NCI-H1417 (cell line): Measurements from ENCODE around the gene FAM227B.

ENCODE experiments used
- DNase-seq, 3 experiments: peaks; one replicate each; lab custom pipeline; 2025; lab: John Stamatoyannopoulos, UW

The FAM227B gene

DNA sequence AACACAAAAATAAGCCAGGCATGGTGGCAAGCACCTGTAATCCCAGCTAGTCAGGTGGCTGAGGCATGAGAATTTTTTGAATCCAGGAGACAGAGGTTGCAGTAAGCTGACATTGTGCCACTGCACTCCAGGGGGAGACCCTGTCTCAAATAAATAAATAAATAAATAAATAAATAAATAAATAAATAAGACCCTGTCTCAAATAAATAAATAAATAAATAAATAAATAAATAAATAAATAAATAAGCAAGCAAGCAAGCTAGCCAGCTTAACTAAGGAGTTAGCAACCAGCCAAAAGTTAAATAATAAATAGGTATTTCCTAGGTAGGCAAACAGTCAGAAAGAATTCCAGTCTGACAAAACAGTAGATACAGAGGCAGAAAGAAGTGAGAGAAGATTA lies 326.7 kb downstream of the FAM227B start:
- DNase-seq, result no peak

DNA sequence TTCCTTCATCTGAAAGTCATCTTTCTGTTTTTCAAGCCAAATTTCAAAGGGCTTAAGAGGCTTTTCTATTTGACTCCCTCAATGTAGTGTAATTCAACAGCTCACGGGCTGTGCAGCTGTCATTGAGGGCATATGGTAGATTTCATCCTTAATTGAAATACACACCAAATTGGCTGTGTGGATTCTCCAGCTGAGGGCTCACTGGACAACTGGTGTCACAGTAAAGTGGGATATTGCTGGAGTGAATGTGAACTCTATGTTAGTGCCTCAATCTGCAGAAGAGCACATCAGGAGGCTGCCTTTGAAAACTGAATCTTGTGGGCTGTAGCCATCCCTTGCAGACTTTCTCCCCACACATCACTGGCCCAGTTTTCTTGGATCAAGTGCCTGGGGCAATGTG lies 330.4 kb downstream of the FAM227B start:
- no peak for DNase-seq

DNA sequence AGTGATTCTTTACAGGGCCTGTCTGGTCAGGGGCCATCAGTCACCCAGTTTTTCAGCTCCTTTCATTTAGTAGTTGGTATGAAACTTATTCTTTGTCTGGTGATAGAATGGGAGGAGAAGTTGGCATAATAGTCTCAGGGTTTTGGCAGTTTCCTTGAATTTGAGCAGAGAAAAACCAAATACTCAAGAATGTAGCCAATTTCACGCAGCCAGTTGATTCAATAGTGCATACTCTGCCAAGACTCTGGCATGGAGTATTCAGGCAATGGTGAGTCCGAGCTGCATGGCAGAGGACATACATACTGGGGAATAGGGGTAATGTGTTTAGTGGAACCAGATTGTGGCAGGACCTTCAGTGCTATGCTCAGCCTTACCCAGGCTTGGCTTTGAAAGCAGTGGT lies 332.2 kb downstream of the FAM227B start:
- DNase-seq, result no peak

DNA sequence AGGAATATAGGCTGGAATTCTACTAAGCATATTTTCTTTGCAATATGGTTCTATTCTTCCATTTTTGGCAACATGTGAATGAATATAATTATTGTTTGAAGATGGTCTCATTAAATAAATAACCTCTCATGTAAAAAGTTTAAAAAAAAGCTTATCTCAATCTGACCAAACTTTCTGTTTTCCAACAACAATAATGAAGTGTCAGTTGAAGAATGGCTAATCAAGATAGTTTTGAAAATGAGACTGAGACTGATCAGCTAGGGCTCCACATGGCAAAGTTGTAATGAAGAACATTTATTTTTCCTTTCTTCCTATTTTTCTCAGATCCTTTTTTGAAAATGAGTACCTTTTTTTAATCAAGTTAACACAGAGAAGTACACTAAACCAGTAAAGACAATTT lies 333.1 kb downstream of the FAM227B start:
- no peak for DNase-seq

DNA sequence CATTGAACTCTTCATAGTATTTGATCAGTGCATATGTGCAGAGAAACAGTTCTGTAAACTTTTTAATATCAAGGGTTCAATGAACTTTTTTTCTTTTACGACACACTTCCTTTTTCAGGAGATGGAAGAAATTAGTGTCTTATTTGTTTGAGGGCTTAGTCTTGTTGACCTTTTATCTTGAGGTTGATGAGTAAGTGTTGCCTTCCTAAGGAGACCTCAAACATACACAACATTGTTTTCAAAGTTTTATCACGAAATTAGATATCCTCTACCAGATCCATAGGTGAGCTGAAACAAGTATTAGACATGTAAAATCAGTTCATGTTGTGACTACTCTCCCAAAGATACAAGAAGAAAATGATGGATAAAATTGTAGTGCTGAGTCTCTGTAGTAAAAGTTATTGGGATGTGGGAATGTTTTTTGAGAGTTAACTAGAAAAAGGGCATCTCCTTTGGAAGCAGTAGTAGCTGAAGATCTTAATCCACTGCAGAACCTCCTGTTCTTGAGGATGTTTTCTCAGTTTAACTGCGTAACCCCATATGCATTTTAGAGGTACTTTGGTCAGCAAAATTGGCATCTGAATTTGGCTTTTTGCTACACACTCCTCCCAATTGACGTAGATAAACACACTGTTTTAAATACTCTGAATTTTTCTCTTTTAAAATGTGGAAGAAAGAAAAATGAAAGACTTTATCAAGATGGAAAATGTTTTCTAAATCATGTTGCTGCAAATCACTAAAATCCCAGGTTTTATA lies 333.8 kb downstream of the FAM227B start:
- no peak for DNase-seq

DNA sequence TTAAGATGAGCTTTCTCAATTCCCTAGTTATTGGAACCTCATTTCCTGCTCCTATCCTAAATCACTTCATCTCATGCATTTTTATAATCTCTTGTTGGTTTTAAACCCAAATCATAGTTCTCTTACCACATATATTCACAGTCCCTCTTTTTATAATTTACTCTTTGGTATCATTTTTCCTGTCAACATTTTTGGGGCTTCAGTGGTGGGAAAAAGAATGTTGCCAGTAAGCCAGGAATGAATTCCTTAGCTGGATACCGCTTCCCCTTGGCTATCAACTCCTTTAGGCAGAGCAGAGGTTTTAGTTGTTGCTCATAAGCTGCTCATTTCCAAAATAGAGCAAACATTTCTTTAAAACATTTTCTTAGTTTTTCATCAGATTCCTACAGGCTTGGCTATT lies 338.3 kb downstream of the FAM227B start:
- DNase-seq, result no peak

DNA sequence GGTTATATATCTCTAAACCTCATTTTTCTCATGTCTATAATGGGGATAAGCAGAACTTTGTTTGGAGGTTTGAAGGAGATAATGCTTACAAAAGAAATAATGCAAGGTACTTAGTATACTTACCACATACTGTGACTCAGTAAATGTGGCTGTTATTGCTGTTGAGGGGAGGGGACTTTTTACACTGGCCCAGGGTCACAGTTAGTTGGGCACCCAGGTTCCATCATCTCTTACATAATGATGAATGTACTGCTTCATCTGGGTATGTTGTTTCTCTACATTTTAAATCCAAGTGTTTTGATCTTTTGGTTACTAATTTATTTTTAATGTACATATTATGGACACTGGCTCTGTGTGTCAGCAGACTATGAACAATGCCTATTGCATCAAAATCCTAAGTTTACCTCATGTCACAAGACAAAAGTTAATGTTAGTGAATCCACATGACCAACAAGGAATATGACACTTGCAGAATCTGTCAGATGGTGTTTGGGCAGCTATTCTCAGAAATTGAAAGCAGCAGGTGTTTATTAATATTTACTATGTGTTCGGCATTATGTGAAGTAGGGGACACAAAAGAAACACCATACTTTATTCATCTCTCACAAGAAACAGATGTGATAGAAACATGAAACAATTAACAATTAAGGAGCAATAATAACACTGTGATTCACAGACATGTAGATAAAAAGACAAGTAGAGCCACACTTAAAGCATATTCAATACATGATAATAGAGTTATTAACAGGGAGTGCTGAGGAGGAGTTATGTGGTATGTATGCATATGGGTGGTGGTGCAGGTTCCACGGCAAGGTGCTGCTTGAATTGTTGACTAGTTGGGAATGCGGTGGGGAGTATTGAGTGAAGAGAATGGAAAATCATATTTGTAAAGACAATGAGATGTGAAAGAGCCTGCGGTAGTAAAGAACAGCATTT lies 340.8 kb downstream of the FAM227B start:
- peak in 2 of 3 experiments; percentile 0 to 12 for DNase-seq

DNA sequence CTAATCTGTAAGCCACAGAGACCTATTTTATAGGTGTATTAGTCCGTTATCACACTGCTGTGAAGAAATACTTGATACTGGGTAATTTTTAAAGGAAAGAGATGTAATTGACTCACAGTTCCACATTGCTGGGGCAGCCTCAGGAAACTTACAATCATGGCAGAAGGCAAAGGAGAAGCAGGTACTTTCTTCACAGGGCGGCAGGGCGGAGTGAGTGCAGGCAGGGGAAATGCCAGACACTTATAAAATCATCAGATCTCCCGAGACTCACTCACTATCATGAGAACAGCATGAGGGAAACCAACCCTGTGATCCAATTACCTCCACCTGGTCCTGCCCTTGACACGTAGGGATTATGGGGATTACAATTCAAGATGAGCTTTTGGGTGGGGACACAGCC lies 341.9 kb downstream of the FAM227B start:
- no peak for DNase-seq
